ENCODE data around the gene FEM1A.

FEM1A gene

DNA sequence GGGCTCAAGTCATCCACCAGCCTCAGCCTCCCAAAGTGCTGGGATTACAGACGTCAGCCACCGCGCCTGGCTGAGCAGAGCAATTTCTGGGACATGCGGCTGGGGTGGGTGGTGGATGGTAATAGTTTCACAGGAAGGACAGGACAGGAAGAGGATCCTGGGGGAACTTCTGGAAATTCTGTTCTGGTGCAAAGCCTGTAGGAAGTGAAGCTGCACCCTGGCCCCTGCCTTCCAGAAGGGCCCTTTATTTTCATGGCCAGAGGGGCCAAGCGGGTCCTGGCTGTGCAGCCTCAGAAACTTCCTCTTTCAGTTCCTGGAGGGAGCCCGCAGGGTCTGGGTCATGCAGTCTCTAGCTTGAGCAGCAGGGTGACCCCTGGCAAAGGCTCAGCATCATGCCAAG is 15.7 kb downstream of the FEM1A start:
- TF ChIP-seq CTCF (IDR thresholded peaks at IDR 0.05; ENCODE audit: low read depth, low read length) (no peak), POLR2A (IDR thresholded peaks at IDR 0.05; ENCODE audit: extremely low read depth, insufficient read length) (no peak), MAX (IDR thresholded peaks at IDR 0.05; ENCODE audit: low read depth, low read length) (no peak), MYC (IDR thresholded peaks at IDR 0.05; ENCODE audit: low read depth, low read length) (no peak)
- DNase-seq (ENCODE audit: low read depth): peak; percentile 75
- H3K4me3 ChIP-seq (ENCODE audit: low read depth, low read length): no peak overlapping the region

DNA sequence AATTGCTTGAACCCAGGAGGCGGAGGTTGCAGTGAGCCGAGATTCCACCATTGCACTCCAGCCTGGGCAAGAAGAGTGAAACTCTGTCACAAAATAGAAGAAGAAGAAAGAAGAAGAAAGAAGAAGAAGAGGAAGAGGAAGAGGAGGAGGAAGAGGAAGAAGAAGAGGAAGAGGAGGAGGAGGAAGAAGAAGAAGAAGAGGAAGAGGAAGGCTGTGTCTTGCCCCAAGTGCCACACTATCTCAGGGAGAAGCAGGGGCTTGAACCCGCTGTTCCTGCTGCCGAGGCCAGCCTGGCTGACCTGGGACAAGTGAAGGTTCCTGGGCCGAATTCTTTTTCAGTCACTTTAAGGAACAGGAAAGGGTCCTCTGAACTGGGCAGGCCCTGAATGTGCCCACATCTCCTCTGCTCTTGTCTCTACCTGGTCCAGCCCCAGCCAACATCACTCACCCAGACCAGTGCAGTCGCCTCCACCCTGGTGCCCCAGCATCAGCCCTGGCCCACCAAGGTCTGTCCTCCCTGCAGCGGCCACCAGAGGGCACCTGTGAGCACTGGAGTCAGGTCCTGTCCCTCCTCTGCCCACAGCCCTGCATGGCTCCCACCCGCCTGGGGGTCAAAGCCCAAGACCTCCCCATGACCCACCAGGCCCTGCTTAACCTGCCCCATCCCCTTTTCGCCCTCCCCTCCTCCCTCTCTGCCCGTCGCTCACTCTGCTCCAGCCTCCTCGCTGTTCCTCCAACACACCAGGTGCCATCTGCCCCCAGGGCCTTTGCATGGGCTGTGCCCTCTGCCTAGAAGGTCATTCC is 20.0 kb downstream of the FEM1A start:
- no peak for TF ChIP-seq MYC (IDR thresholded peaks at IDR 0.05; ENCODE audit: low read depth, low read length)
- peak; percentile 75 for TF ChIP-seq CTCF (IDR thresholded peaks at IDR 0.05; ENCODE audit: low read depth, low read length)
- TF ChIP-seq MAX (IDR thresholded peaks at IDR 0.05; ENCODE audit: low read depth, low read length): no peak
- no peak for TF ChIP-seq POLR2A (IDR thresholded peaks at IDR 0.05; ENCODE audit: extremely low read depth, insufficient read length)
- DNase-seq (ENCODE audit: low read depth): peak; percentile 70
- no peak overlapping the region for H3K4me3 ChIP-seq (ENCODE audit: low read depth, low read length)

GRCh38 chr19:4814625-4815425 is 23.3 kb downstream of the FEM1A start:
- TF ChIP-seq POLR2A (IDR thresholded peaks at IDR 0.05; ENCODE audit: extremely low read depth, insufficient read length) (no peak), MYC (IDR thresholded peaks at IDR 0.05; ENCODE audit: low read depth, low read length) (no peak)
- DNase-seq (ENCODE audit: low read depth): no peak
- H3K4me3 ChIP-seq (ENCODE audit: low read depth, low read length): no peak overlapping the region

GRCh38 chr19:4815426-4816201 is 24.1 kb downstream of the FEM1A start:
- no peak overlapping the region for H3K4me3 ChIP-seq (ENCODE audit: low read depth, low read length)
- DNase-seq (ENCODE audit: low read depth): peak; percentile 92
- TF ChIP-seq MYC (IDR thresholded peaks at IDR 0.05; ENCODE audit: low read depth, low read length) (peak; percentile 98), POLR2A (IDR thresholded peaks at IDR 0.05; ENCODE audit: extremely low read depth, insufficient read length) (peak; percentile 18), MAX (IDR thresholded peaks at IDR 0.05; ENCODE audit: low read depth, low read length) (peak; percentile 99), CTCF (IDR thresholded peaks at IDR 0.05; ENCODE audit: low read depth, low read length) (no peak)

GRCh38 chr19:4816202-4816949 is 24.8 kb downstream of the FEM1A start:
- TF ChIP-seq CTCF (IDR thresholded peaks at IDR 0.05; ENCODE audit: low read depth, low read length) (no peak), POLR2A (IDR thresholded peaks at IDR 0.05; ENCODE audit: extremely low read depth, insufficient read length) (no peak), MAX (IDR thresholded peaks at IDR 0.05; ENCODE audit: low read depth, low read length) (no peak), MYC (IDR thresholded peaks at IDR 0.05; ENCODE audit: low read depth, low read length) (no peak)
- no peak overlapping the region for H3K4me3 ChIP-seq (ENCODE audit: low read depth, low read length)
- DNase-seq (ENCODE audit: low read depth): no peak
